Activated CD8-positive, alpha-beta memory T cell treated with anti-CD3 and anti-CD28 coated beads for 24 hours (primary cell): ENCODE results near the gene TBC1D9.

Experiments
- DNase-seq: peaks from one replicate; pipeline ENCODE4 v3.0.0-alpha.2; 2020

TBC1D9 gene

DNA sequence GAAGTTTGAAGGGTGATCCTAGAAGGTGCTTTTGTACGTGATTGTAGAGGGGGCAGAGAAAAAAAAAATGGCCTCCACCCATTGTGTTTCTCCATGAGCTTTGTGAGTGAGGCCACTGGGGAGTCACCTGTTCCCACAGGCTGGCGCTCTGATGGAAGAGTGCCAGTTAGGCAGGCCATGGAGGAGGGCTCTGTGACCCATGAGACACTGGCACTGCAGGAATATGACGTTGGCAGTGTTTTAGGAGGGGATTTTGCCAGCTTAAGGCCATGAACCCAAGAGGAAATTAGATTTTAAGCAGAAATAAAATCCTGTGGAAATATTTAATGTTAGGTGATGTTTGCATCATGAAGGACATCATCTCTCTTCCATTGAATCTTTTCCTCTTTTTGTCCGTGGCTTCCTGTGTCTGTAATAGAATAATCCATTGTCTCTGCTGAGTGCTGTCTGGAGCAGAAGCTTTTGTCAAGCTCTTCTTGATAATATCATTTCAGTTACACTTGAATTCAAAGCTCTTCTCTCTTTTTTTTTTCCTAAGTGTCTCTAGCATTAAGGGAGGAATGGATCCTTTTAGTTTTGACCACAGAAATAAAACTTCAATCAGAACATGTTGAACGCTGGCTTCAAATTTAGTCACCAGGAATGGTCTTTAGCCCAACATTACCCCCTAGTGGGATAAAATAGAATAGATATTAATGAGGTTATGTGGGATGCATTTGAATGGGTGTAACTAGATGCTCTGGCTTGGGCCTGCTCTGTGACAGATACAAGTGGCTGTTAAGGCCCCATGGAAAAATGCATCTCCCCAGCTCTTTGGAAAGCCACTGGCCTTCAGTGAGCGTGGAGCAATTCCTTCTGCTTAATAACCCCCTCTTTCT is 146.4 kb downstream of the TBC1D9 start:
- DNase-seq = no peak

DNA sequence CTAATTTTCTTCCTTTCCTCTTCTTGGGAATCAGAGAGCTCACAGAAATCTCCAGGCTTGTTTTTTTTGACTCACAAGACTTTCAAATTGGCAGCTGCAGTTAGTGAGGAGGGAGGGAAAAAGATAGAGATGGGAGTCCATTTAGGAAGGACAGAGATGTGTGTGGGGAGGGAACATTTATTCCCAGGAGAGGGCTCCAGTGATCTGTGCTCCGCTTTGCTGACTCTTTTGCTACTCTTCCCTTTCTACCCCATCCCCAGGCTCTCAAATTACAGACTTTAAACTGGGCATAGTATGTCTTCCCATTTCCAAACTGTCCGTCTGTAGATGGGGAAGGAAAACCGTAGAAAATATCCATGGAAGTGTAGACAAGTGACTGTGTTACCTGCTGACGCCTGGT is 148.3 kb downstream of the TBC1D9 start:
- no peak for DNase-seq

DNA sequence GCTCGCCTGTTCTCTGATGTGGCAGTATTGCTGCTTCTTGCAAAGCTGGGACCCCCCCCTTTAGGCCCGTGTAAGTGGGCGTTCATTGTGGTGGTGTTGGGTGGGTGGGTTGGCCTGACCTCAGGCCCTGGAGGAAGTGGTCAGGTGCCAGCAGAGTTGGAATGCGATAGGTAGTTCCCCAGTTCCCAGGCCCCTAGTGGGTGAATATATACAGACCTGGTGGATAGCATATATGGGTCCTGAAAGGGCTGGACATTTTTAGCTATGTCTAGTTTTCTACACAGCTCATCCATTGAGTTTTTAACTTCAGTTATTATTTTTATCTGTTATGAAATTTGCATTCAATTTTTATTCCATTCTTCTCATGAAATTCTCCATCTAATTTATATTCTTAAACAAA is 151.6 kb downstream of the TBC1D9 start:
- no peak for DNase-seq

DNA sequence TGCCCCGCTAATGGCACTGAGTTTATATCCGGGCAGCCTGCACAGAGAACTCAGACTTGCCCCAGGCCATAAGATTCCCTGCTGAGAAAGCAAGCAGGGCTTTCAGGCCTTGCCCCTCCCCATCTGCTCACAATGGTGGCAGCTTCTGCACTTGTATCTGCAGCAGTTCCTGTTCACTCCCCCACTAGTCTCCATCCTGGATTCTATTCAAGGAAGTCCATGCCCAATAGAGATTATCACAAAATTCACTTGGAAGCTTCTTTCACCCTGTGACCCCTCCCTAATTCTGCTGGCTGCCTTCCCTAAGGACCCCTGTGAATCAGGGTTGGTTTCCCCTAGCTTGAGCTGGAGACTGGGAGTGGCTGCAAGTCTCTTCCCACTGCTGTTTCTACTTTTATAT is 152.9 kb downstream of the TBC1D9 start:
- no peak for DNase-seq

DNA sequence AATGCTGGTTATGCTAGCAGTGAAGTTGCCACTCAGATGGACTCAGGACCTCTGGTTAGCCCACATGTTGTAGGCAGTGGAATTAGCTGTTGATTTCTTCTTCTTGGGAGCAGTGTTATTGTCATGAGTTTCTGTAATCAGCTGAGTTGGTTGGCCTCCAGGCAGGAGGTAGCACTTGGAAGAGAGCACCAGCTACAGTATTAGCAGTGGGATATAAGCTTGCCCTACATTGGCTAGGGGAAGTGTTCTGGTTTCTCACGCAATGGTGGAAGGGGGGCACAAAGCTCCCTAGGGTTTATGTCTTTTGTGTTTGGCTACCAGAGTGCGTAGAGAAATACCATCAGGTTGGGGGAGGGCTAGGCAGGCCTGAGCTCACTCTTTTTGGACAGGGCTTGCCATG is 153.5 kb downstream of the TBC1D9 start:
- DNase-seq = no peak

DNA sequence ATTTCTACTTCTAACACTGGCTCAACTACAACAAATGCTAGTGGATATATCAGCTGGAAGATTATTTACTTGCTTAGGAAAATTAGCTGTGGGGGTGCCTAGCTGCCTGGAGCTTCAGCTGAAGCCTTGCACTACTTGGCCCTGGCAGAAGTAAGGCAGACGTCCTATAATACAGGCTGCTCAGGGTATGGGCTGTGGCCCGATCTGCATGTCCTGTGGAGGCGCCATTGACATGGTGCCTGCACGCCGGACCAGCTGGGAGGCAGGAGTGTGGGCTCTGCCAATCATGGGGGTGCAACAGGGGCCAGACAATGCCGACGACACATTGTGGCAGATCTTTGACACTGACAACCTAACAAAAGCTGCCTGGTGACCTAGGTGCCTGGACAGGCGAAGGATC is 155.8 kb downstream of the TBC1D9 start:
- no peak for DNase-seq

DNA sequence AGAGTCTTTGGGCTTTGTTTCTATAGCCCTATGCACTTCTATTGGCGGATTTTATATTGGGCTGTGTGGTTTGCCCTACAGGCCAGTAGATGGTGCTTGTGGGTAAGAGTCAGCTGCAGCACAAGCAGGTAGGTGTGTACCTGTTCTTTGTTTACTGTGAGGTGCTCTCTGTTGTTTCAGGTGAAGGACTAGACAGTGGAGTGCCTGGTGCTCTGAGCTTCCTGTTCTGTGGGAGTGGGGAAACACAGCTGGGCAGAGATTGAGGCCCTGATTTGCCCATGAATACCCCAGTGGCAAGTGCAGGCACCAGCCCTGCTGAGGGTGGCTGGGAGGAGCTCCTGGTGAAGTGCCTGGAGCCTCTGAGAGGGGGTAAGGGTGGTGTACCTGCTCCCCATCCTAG is 161.1 kb downstream of the TBC1D9 start:
- no peak for DNase-seq

DNA sequence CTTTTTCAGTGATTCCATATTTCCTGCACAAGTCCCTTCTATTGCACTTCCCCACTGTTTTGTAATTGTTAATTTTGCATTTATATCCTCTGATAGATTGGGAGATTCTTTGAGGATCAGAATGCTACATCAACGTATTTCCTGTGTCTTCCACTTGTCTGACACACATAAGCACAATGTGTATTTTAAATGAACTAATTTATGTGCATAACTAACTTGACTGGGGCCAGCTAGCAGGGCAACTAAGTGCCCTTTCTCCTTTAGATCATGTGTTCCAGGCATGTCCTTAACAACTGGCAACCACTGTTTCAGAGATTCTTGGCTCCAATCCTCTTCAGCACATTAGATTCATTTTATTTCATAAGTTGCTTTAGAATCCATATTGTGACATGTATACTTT is 171.7 kb downstream of the TBC1D9 start:
- no peak for DNase-seq

DNA sequence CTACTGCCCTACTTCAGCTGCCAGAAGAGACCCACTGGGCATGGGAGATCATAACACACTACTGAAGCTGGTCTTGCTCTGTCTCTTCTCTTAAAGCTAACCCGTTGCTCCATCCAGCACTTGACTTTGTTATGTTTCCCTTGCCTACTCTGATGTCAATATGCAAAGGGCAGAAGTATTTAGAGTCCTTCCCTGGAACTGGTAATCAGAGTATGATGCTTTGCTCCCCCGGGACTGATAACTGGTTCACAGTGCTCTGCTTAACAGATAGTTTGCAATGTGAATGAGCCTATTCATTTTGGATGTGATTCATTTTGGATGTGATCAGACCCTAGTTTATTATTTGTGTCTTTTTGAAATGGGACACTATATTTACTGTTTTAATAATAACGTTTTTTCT is 175.1 kb downstream of the TBC1D9 start:
- DNase-seq = no peak

DNA sequence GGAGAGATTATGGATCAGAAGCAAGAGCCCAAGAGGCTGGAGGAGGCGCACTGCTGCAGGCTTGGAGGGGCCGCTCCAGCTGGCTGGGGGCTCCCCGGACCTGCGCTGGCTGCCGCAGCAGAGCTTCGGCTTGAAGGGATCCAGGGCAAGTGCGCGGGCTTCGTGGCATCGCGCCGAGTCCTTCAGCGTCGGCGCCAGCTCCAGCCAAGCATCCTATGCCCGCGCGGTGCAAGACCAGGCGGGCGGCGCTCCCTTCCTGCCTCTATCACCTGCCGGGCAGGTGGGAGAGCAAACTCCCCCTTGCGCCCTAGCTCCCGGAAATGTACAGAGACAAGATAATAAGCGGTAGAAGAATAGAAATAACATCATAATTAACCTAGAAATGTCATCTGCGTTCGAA is 176.9 kb downstream of the TBC1D9 start:
- DNase-seq = no peak

DNA sequence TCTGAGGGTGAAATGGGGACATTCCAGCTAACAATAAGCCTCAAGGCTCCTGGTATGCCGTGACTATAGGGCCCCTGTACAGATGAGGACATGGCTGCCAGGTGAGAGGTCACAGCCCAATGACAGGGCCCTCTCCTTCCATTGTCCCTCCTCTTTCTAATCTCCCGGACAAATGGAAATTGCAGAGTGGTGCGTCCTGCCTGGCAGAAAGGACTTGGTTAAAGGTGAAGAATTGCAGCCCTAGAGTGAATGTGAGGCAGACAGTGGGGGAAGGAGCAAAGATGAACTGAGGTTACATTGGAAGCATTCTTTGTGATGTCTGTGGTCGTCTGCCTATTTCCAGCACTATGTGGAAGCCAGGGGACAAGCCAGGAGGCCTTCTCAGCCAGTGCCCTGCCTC is 180.7 kb downstream of the TBC1D9 start:
- DNase-seq = no peak

DNA sequence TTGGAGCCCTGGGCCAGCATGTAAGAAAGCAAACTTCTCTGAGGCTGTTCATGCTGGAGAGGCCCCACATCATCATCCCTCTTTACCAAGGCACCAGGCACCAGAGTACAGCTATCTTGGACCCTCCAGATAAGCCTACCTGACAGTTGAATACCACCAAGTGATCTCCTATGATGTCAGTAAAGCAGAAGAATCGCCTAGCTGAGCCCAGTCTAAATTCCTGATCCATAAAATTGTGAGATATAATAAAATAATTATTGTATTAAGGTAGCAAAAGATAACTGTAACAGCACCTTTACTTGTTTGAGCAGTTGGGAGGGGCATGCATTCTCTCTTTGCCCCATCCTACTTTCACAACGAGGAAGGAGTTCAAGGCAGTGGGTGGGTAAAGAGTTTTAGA is 184.6 kb downstream of the TBC1D9 start:
- no peak for DNase-seq
